HuH-7 (cell line): ENCODE data around the gene ZFAND2B.
A peak's percentile ranks its signal among the peaks of the same experiment; 100 is the strongest.

Source experiments
- DNase-seq: peaks from one replicate; pipeline ENCODE4 v3.0.0; 2011; ENCODE audit warnings: low spot score

ZFAND2B gene

GRCh38 chr2:219220652-219221402 is 14.2 kb downstream of the ZFAND2B start:
- no peak for DNase-seq

- DNase-seq, result no peak
Measured at GRCh38 chr2:219221957-219222518, 15.5 kb downstream of the ZFAND2B start.

GRCh38 chr2:219223831-219224610 is 17.4 kb downstream of the ZFAND2B start:
- no peak for DNase-seq

- DNase-seq, result no peak
Measured at GRCh38 chr2:219225350-219225749, 18.8 kb downstream of the ZFAND2B start.

GRCh38 chr2:219228041-219228910 is 21.7 kb downstream of the ZFAND2B start:
- DNase-seq, result no peak

- no peak for DNase-seq
Measured at GRCh38 chr2:219228911-219229304, 22.3 kb downstream of the ZFAND2B start.

- DNase-seq, result peak; percentile 99
Measured at GRCh38 chr2:219229305-219230058, 22.9 kb downstream of the ZFAND2B start, which contains the start of the genes ANKZF1 and ATG9A. Gene ANKZF1, plus strand, starts transcription at chr2:219229806. Its CDS starts 452 bp downstream, at chr2:219230258. Gene ATG9A, minus strand, starts transcription at chr2:219229636. Its CDS starts 1,612 bp downstream, at chr2:219228024.

GRCh38 chr2:219230059-219230540 is 23.5 kb downstream of the ZFAND2B start:
- peak; percentile 44 for DNase-seq

GRCh38 chr2:219234331-219234730 is 27.7 kb downstream of the ZFAND2B start:
- no peak for DNase-seq

GRCh38 chr2:219243291-219243761 is 36.7 kb downstream of the ZFAND2B start:
- DNase-seq, result no peak

GRCh38 chr2:219244789-219245147 is 38.2 kb downstream of the ZFAND2B start:
- no peak for DNase-seq

DNA sequence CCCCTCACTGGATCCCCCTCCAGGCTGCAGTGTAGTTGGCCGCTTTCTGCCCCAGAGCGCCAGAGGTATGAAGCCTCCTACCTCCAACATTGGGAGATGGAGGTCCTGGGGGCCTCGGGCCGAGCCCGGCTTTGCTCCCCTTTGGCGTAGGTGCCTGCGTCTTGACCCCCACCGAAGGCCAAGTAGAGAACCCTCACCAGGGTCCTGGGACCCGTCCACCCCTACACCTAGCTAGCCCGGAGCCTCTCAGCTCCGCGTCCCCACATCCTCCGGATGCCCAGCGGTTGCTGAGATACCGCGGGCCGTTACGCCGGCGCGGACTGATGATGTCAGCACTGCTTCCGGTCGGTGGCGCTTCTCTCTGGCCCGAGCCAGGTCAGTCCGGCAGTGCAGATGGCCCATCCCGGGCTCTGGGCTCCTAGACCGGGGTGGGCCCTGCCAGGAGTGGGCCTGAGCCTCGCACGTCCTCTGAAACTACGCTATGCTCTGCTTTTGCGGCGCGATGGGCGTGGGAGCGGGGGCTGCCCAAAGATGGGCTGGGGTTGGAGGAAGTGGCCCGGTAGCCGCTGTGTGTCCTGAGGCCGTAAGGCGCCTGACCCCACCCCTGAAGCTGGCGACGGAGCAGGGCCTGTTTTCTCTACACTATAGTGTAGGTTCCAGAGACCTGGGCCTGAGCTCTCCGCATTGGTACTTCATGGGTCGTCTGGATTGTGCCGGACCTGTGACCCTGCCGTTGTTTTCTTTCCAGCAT is 38.7 kb downstream of the ZFAND2B start, which contains the start of the genes GLB1L and STK16:
Gene GLB1L, minus strand, starts transcription at position 297 of the 751 bp plus-strand sequence. CDS start 1,871 bp downstream, outside the sequence.
Gene STK16, plus strand, starts transcription at position 332 of the 751 bp plus-strand sequence. CDS start 521 bp downstream, outside the sequence.
- DNase-seq, result peak; percentile 94

GRCh38 chr2:219245899-219246230 is 39.3 kb downstream of the ZFAND2B start:
- DNase-seq, result no peak

GRCh38 chr2:219246559-219246958 is 40.0 kb downstream of the ZFAND2B start:
- DNase-seq, result no peak

DNA sequence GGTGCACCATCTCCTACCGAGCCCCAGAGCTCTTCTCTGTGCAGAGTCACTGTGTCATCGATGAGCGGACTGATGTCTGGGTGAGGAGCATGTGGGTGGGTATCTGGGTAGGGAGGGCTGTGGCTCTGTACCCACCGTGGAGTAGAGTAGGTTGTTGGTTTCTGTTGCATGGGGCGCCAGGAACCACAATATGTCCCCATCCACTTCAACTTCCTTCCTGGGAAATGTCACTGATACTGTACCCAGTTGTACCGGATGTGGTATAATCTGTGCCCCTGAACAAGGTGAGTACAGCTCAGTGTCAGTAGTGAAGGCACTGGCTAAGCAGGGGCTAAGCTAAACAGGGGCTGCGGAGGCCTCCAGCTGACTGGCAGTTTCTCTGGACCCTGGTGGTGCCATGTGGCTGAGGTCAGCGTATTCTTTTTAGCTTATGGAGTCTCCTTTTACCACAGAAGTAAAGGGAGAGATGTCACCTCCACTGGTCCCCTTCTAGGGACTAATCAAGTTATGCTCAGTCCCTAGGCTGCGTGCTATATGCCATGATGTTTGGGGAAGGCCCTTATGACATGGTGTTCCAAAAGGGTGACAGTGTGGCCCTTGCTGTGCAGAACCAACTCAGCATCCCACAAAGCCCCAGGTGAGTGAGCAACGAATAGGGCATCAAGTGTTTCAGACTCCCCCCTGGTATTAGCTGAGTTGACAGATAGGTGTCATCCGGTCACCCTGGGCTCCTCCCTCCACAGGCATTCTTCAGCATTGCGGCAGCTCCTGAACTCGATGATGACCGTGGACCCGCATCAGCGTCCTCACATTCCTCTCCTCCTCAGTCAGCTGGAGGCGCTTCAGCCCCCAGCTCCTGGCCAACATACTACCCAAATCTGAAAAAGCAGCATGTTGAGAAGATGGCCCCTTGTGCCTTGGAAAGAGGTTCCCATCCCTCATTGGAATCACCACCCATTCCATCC is 41.4 kb downstream of the ZFAND2B start:
- no peak for DNase-seq

DNA sequence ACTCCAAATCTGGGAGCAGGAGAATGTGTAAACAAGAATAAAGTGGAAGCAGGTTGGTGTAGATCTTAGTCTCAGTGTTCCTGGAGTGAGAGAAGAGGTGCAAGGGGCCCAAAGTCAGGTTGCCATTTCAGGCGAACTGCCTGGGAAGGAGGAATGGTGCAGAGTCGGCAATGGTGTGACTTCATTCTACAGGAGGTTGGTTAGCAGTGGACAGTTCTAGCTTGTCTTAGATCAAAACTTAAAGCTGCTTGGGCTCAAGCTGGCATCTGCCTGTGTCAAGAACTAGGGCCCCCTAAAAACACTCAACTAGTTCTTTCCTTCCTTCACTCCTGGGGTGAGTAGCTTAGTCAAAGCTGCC is 42.2 kb downstream of the ZFAND2B start:
- no peak for DNase-seq

- DNase-seq, result peak; percentile 89
Measured at GRCh38 chr2:219249203-219249980, 42.8 kb downstream of the ZFAND2B start.
